PC-3 (cell line): Measurements from ENCODE around the gene CUL2.

ENCODE experiments used
- EZH2 ChIP-seq: fragments of 300-600 bp; sonication (generic); IDR thresholded peaks from one replicate; pipeline ENCODE4 v1.6.1; 2017; ENCODE audit warnings: antibody characterized with exemption, mild to moderate bottlenecking, low read length; ENCODE audit not compliant: unreplicated experiment
- TF ChIP-seq, protein P1 (sequence below): fragments of 300-600 bp; sonication (generic); conservative IDR thresholded peaks from 2 replicates; pipeline ENCODE4 v1.5.1; 2017; ENCODE audit warnings: antibody characterized with exemption, low read depth, mild to moderate bottlenecking, low read length

DNA sequence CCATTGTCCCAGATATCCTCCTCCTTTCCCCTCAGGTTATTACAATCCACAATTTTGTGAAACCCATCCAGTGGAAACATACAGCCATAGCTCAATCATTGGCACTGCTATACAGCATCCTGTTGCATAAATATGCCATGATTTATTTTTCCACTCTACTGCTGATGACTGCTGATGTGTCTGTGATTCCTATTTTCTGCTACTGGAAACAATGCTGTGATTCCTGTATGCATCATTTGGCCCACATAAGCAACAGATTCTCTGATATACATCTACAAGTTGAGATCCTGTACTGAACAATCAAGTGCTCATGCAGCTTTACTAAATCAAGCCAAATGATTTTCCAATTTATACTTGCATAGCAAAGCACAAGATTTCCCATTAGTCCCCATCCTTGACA, 39.6 kb downstream of the CUL2 start:
- TF ChIP-seq, protein P1, sequence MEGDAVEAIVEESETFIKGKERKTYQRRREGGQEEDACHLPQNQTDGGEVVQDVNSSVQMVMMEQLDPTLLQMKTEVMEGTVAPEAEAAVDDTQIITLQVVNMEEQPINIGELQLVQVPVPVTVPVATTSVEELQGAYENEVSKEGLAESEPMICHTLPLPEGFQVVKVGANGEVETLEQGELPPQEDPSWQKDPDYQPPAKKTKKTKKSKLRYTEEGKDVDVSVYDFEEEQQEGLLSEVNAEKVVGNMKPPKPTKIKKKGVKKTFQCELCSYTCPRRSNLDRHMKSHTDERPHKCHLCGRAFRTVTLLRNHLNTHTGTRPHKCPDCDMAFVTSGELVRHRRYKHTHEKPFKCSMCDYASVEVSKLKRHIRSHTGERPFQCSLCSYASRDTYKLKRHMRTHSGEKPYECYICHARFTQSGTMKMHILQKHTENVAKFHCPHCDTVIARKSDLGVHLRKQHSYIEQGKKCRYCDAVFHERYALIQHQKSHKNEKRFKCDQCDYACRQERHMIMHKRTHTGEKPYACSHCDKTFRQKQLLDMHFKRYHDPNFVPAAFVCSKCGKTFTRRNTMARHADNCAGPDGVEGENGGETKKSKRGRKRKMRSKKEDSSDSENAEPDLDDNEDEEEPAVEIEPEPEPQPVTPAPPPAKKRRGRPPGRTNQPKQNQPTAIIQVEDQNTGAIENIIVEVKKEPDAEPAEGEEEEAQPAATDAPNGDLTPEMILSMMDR, result no peak
- TF ChIP-seq EZH2, result no peak
